ENCODE data around the gene ADARB1.
A peak's percentile ranks its signal among the peaks of the same experiment; 100 is the strongest.

Gene ADARB1

DNA sequence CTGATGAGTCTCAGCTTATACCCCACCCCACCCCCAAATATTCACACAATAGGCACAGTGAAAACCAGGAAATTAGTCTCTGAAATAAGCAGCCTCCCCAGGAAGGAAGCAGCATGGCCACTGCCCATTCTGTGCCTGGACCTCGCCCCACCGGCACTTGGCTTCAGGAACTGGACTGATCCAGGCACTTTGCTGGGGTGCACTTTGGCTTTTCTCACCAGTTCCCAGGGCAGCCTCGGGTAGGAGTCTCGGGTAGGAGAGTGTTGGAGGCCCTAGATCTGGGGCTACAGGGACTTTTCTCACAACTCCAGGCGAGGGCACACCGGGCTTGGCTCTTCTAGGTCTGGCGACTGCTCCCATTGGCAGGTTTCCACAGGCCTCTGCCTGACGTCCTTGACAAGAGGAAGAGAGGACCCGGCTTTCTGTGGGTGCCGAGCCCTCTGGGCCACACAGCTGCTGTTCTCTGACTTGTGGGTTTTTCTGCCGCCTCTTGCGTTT, 18.7 kb downstream of the ADARB1 start:
- DNase-seq (ENCODE audit: low read depth in 2 of 2) = no peak

DNA sequence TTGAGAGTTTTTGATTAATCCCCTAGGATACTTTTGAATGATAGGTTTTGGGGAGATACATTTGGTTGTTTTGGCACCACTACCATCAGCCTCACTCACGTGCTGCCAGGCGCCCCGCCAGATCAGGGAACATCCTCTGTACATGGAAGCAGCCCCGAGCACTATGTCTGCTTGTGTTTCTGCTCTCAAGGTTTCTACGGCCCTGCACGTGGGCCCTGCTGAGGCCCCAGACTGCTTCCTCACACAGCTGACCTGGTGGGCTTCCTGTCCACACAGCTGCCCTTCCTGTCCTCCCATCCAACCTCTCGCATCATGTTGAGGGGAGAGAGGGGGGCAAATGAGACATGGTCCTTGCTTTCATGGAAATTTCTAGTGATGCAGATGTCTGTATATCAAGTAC, 20.0 kb downstream of the ADARB1 start:
- DNase-seq (ENCODE audit: low read depth in 2 of 2) = no peak

DNA sequence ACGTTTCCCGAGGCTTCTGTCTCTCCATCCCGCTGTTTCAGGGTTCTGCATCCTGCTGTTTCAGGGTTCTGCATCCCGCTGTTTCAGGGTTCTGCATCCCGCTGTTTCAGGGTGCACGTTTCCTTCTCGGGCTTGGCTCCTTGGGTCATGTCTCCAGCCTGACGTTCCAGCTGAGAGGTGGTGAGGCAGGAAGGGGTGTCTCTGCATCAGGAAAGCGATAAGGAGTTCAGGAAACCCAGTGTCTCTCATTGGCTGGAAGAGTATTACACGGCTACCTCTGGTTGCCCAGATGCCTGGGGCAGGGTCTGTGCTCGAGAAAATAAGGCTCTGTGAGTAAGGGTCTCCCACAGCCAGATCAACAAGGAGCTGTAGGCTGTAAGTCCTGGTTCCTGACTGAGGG, 21.1 kb downstream of the ADARB1 start:
- DNase-seq (ENCODE audit: low read depth in 2 of 2) = no peak

DNA sequence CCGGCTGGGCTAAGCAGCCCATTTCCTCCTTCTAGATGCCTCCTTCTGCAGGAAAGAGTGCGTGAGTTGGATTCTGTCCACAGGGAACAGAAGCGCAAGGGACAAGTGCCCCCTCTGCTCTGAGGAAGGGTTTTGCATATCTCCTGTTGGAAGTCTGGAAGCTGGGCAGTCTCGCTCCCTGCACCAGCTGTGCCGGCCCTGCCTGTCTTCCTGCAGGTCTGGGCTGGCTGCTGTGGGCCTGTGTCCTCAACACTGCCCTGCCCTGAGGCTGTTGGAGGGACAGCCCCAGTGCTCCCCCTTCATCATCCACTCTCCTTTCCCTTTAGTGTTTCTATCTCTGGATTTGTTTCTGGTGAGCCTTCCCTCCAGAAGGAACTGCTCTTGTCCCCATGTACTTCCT, 21.8 kb downstream of the ADARB1 start:
- no peak for DNase-seq (ENCODE audit: low read depth in 2 of 2)

DNA sequence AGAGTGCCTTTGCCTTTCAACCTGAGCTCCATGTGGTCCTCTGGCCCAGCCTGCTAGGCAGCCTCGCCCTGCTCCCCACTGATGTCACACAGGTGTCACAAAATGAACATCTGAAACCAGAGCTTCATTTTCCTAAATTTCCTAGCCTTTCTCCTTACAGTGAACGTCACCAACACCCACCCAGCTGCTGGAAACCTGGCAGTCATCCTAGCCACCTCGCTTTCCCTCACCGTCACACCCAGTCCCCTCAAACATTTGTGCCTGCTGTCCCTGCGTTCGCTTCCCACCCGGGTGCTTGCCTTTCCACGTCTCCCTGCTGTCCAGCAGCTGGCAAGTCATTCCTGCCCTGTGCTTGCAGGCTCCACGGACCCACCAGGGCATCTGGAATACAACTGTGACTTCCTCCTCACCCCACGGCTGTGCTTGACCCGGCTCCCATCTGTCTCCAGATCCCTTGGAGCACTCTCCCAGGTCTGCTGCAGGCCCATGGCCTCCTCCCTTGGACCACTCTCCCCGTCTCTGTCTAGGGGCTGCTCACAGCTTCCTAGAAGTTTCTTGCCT, 23.5 kb downstream of the ADARB1 start:
- DNase-seq (ENCODE audit: low read depth in 2 of 2) = no peak

DNA sequence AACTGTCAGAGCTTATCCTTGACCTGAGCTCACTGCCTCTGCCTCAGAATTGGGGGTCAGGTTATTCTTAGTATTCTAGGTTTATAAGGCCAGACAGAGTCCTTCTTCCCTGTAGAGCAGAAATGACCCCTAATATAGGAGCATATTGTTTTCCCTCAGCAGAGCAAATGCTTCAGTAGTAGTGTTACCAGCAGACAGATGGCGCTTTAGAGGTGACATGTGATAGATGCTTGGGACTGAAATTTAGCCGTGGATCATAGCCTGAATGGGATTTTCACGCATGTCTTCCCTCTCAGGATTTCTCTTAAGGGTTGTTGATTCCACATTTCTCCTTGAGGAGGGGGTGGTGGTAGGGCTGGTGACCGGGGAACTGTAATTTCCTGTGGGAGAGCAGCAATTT, 24.5 kb downstream of the ADARB1 start:
- no peak for DNase-seq (ENCODE audit: low read depth in 2 of 2)

DNA sequence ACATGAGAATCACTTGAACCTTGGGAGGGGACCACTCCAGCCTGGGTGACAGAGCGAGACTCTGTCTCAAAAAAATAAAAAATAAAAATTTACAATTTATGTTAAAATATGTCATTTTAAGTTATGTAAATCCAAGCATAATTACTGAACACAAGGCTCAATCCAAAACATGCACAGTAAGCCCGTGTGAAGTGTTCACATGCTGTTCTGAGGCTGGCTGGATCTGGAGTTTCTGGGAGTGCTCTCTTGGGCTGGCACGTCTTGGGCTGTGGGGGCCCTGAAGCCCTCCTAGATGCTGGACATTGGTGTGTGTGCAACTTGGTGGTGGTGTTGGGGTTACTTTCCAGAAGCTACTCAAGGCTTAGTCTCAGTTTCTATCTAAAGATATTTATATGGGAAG, 25.2 kb downstream of the ADARB1 start:
- DNase-seq (ENCODE audit: low read depth in 2 of 2) = no peak

DNA sequence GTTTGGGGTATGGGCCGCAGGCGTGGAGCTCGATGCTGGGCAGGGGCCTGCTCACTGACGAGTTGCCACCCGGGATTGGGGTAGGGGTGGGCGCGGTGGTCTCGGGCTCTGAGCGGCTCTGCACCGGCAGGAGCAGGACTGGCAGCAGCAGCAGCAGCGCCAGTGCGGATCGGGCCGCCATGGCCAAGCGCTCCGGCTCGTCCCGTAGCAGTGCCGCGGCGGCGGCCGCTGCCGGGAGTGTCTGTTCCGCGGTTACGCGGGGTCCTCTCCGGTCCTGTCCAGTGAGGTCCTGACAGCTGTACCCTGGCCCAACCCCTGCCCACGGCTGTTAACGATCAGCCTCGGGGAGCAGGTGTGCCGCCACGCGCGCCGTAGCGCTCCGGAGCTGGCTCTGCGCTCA, 26.5 kb downstream of the ADARB1 start:
- DNase-seq (ENCODE audit: low read depth in 2 of 2) = no peak

DNA sequence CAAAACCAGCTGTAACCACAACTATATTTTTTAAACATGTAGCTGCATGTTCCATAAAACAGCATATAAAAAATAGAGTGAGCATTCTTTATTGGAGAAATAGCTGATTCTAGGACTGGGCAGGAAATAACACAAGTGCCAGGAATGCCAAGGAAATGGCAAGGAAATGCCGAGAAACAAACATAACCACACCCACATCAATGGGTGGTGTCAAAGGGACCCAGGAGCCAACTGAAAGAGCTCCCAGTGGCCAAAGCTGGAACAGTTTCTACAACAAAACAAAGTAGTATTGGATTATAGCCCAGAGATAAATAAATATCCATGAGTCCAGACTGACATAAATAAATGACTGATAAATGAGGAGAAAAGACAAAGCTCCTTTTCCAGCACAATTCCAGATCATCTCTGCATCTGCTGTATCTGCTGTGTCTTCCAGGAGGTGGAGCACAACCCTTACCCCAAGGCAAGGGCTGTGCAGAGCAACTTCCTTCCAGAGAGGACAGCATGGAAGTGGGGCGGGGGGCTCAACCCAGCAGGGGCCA, 28.1 kb downstream of the ADARB1 start:
- DNase-seq (ENCODE audit: low read depth in 2 of 2) = no peak

DNA sequence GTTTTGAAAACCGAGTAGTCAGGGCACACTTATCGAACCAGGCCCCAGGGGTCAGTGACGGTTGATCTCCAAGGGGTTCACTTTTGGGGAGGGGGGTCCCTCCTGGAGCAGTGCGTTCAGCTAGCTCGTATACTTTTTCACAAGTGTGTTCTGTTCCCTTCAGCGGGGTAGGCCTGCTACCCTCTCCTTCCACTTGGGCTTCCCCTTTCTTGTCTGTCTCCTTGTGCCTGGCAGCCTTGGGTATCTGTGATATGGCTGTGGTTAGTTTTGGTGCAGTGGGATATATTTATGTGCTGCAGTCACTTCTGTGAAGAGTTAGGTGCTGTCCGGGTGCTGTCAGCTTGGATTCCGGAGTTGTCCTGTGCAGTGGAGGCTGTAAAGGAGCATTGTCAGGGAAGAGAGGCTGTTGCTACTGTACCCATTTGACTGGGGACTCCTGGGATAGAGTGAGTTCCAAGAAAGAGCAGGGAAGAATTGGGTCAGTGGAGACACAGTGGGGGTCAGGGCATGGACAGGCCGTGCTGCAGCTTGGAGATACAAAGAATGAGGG, 29.7 kb downstream of the ADARB1 start:
- DNase-seq (ENCODE audit: low read depth in 2 of 2) = no peak

DNA sequence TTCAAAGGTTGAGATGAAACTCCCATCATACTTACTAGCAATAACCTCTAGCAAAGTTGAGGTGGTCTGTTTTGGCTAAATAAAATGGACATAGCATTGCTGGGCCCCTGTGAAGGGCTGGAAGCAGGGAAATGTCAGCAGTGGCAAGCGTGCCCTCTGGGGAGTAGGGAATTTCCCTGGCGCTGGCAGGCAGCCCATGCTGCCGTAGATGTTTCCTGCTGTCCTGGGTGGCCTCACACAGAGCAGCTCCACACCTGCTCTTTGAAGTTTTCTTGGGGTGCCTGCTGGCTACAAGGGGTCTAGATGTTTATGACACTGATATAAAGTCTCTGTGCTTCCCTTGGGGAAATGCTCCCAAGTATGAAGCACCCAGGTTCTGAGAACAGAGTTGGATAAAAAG, 30.2 kb downstream of the ADARB1 start:
- no peak for DNase-seq (ENCODE audit: low read depth in 2 of 2)

DNA sequence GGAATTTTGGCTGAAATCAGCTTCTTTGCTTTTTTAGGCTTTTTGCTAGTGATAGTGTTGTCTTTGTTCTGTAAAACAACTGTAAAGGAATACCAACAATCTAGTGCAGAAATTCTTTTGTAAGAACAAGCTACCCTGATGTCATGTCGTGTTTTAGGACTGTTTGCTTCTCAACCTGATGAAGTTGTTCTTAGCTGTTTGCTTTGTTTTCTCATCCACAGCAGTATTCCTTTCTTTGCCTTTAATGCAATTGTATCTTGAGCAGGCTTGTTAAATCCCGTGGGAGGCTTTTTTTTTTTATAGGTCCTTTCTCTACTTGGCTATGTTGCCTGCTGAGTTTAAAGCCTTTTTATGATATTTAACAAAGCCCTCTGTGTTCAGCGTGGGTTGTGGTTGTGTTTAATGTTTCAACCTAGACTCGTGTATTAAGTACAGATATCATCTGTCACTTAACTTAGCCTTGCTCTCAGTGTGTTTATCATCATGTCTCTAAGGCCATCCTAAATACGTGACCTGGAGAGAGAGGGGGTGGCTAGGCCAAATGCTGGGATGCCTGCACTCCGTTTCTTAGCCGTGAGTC, 31.6 kb downstream of the ADARB1 start:
- no peak for DNase-seq (ENCODE audit: low read depth in 2 of 2)

DNA sequence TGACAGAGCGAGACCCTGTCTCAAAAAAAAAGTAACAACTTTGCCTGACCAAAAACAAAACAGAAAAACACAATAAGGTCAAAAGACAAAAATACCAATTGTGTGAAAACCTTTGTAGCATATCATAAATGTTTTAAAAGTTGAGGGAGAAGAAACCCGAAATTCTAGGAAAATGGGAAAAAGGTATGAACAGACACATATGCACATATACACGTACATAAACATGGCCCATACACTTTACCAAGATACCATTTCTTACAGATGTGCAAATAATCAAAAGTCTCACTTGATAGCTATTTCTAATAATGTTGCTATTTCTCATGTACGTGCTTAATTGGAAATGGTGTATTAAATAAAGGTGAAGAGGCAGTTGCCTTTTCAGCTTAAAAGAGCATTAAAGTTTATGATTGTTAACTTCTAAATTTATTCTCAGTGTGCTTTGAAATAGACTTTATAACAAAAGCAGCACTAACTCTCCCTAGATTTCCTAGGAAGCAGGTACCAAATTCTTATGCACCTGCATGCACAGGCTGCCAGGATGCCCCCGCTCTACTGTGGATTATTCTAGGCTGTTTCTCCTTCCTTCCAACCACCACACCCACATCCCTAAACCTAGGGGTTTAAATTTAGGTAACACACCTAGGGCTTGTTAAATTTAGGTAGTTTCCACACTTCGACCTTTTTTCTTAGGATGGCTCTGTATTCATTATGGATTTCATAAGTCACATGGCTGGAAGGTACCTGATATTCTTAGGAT, 33.8 kb downstream of the ADARB1 start:
- no peak for DNase-seq (ENCODE audit: low read depth in 2 of 2)

DNA sequence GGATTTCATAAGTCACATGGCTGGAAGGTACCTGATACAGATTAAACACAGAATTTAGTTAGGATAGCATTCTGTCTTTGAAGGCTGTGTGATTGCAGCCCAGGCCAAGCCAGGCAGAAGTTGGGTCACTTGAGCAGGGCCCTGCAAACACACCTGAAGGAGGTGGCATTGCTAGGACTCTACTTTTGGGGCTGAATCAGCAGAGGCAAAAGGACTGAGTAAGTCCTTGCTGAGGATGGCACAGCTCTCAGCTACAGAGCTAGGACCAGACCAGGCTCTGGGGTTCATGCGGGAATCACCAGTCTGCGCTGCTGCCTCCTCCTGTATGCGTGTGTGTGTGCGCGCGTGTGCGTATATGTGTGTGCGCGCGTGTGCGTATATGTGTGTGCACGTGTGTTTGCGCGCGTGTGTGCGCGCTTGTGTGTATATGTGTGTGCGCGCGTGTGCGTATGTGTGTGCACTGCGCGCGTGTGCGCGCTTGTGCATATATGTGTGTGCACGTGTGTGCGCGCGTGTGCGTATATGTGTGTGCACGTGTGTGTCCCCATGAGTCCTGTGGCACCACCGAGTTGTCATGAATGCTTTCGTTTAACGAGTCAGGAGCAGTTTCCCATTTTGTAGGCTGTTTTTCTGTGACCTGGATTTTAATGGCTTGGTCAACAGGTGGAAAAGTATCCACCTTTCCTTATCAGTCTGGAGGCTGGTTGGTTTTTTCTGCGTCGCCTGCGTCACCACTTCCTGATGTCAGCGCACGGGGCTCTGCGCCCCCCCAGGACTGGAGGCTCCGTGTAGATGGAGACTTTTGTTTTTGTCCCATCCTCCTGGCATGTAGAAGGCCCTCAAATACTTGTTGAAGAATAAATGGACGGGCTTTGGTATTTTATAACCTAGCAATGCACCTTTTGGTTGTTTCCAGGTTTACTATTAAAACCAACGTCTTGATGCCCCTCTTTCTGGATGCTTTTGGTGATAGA, 34.7 kb downstream of the ADARB1 start:
- no peak for DNase-seq (ENCODE audit: low read depth in 2 of 2)

DNA sequence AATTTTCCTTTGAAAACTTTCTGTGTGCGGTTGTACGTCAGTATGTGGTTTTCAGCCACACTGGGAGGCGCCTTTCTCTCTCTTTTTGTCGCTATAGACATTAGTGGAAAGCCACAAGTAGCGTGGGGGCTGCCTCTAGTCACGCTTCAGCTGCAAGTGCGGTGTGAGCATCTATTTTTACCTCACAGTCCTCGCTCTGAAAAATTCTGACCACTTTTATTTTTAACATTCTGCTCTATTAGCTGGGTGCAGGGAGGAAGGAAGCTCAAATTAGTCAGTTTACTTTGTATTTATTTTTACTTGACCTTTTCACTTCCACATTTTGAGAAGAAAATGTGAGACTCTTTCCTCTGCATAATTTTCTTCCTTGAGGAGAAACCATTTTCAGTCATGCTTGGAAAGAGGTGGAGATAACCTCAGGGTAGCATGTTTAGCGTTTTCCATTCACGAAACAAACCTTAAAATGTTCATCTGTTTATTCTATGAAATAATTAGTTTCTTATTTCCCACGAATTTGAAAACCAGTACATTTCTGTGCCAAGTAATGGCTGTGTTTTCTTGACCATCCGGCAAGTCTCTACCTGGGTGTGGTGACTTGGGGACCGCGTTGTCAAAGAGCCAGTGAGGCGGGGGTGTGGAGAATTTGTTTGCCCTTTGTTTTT, 35.6 kb downstream of the ADARB1 start:
- peak in 1 of 2 donors; percentile 26 for DNase-seq (ENCODE audit: low read depth in 2 of 2)

DNA sequence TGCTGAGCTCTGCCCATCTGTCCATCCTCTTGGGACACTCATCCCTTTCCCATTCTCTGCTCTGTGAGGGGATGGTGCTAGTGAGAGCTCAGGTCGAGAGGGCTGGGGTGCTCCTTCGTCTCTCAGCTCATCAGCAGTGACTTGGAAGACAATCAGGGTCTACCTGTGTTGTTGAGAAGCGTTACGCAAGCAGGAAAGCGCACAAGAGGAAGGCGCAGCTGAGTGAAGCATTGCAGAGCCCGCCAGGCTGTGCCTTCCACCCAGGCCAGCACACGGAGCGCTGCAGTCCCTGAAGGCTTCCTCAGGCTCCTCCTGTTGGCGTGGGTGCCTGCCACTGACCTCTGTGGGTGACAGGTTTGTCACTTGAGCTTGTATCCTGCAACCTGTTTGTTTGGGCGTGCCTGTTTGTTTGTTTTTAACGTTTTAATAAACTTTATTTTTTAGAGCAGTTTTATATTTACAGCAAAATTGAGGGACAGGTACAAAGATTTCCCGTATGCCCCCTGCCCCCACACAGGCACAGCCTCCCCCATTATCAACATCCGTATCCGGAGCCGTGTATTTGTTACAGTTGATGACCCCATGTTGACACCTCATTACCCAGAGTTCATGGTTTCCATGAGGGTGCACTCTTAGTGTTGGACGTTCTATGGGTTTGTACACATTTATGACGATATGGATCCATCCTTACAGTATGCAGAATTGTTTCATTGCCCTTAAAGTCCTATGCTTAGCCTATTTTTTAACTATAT, 36.7 kb downstream of the ADARB1 start:
- no peak for DNase-seq (ENCODE audit: low read depth in 2 of 2)

DNA sequence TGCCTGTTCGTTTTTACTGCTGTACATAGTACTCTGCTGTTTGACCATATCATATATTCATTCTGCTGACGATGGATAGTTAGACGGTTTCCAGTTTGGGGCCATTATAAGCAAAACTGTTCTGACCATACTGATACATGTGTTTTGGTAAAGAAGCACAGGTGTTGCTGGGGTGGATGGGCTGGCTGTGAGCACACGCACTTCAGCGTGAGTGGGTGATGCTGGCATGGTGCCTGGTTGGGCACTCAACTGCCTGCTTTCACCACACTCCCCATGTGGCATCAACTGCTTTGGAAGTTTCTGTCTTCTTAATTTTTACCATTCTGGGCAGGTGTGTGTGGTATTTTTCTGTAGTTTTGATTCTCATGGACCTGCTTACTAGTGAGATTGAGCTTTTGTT, 37.3 kb downstream of the ADARB1 start:
- no peak for DNase-seq (ENCODE audit: low read depth in 2 of 2)

DNA sequence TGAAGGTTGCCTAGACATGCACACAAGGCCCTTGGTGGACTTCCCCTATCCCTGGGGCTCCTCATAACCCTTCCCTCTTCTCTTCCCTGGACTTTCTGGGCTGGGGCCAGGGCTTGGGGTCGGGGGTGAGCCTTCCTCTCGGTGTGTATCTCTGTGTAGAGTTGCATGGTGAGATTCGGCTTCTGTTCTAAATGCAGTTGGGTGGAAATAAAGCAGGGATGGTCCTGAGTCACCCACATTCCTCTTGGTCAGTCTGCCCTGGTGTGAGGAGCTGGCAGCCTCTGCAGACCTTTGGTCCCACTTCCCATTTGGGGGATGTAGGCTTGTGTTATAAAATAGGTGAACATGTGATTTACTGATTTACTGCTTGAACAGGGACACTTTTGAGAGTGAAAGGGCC, 38.0 kb downstream of the ADARB1 start:
- DNase-seq (ENCODE audit: low read depth in 2 of 2) = no peak

DNA sequence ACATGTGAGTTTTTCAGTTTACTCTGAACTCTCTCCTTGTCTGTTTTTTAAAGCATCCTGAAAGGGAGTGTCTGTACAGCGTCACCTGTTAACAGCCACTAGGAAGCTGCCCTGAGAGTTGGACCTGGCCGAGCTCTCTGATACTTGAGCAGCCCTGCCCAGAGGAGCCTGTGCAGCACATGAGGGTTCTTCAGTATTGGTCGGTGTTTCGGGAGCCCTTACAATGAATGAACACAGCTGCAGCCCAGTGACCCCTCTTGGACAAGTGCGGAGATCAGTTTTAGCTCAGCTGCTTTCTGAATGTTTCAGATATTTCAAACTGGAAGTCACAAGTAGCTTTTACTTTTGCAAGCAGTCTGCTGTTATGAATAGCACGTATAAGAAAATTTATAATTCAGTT, 39.2 kb downstream of the ADARB1 start:
- DNase-seq (ENCODE audit: low read depth in 2 of 2) = no peak

DNA sequence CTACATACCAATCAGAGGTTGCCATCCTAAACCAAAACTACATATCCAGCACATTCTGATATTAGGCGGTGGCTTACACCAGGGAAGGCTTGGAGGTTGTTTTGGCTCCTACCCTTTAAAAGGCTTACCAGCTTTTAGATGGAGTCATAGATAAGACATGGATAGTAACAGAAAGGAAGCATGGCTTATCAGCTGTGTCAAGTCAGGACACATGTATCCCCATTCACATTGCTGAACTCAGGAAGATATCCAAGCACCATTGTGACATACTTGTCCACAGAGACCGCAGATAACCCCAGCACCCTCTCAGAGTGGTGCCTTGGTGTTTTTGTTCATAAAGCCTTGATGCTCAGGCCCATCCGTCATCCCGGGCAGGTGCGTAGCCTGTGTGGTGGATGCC, 39.7 kb downstream of the ADARB1 start:
- no peak for DNase-seq (ENCODE audit: low read depth in 2 of 2)

Measured in stimulated activated CD8-positive, alpha-beta memory T cell treated with anti-CD3 and anti-CD28 coated beads, Interleukin-2, amount 100 ng/mL, for 48 hours (primary cell).